Upper lobe of left lung (tissue), 6 donors: Measurements from ENCODE around the gene AFG1L. TPM values are rescaled to one million over a fixed set of nuclear protein-coding genes. Genes with fewer than 3 reads are reported as not detected.

Experiments used
- ATAC-seq, 2 donors: fragments of 200-7000 bp; cut with Tn5 transposase; one replicate each; pipeline ENCODE4 v1.9.1; 2022; ENCODE audit warnings: mild to moderate bottlenecking in 2 of 2, moderate library complexity in 2 of 2; ENCODE audit not compliant: low FRiP score in 2 of 2
- DNase-seq, 2 donors: peaks; one replicate each; pipeline ENCODE4 v3.0.0-alpha.2; 2019 to 2020
- H3K27ac ChIP-seq, 4 donors: fragments of 200-600 bp; sonication (generic); one replicate each; pipeline ENCODE4 v1.5.1; 2016 to 2019
- H3K27me3 ChIP-seq, 4 donors: fragments of 200-600 bp; sonication (generic); one replicate each; pipeline ENCODE4 v1.5.1; 2017 to 2019
- H3K36me3 ChIP-seq, 4 donors: fragments of 200-600 bp; sonication (generic); one replicate each; pipeline ENCODE4 v1.5.1; 2016 to 2019
- H3K4me1 ChIP-seq, 4 donors: fragments of 200-600 bp; sonication (generic); one replicate each; pipeline ENCODE4 v1.5.1; 2018 to 2019
- H3K4me3 ChIP-seq, 4 donors: fragments of 200-600 bp; sonication (generic); one replicate each; pipeline ENCODE4 v1.5.1; 2017 to 2019; ENCODE audit warnings: mild to moderate bottlenecking in 2 of 4, moderate library complexity in 1 of 4
- H3K9me3 ChIP-seq, 4 donors: fragments of 200-600 bp; sonication (generic); one replicate each; pipeline ENCODE4 v1.5.1; 2018 to 2019
- EP300 ChIP-seq, 4 donors: sonication (generic); formaldehyde crosslinking; IDR thresholded peaks; one replicate each; pipeline ENCODE4 v1.5.1; 2017; ENCODE audit warnings: antibody characterized with exemption in 4 of 4, control low read depth in 2 of 4
- POLR2A ChIP-seq, 4 donors: fragments of 450-650 bp; IDR thresholded peaks; one replicate each; pipeline ENCODE4 v1.5.1; 2016 to 2017; ENCODE audit warnings: antibody characterized with exemption in 4 of 4, mild to moderate bottlenecking in 2 of 4
- POLR2AphosphoS5 ChIP-seq, 2 donors: sonication (generic); formaldehyde crosslinking; IDR thresholded peaks; one replicate each; pipeline ENCODE4 v1.5.1; 2017; ENCODE audit warnings: antibody characterized with exemption in 2 of 2
- WGBS, 2 donors: methylation state at CpG; one replicate each; pipeline ENCODE4 v1.1.5; 2017 to 2018; 5-methylcytosine and 5-hydroxymethylcytosine counted together
- total RNA-seq, 6 donors: library from RNA; depleted of rRNA in 4 of 6; stranded (reverse); fragments of >200 nt in 4 of 6; gene quantifications; one replicate each; pipeline versions ENCODE4 v1.1.0 to v1.2.1, GENCODE V29; 2016 to 2021
- TF ChIP-seq, protein P1 (sequence below), 6 experiments: fragments of 450-650 bp in 4 of 6; fragments of 200-600 bp in 2 of 6; sonication (generic) in 2 of 6; IDR thresholded peaks; one replicate each; pipeline ENCODE4 v1.5.1; 2016 to 2019; ENCODE audit warnings: antibody characterized with exemption in 6 of 6
- donor health status: DM: no; HTN: no; CAD: no; lungs with moderate emphysema.
- donor health status: DM: no; HTN: yes; CAD: no; lungs with severe emphysema.

Gene AFG1L
- total RNA-seq, 6 donors from 2014 or later = 2.6 to 19.9 (median 7.0) TPM

DNA sequence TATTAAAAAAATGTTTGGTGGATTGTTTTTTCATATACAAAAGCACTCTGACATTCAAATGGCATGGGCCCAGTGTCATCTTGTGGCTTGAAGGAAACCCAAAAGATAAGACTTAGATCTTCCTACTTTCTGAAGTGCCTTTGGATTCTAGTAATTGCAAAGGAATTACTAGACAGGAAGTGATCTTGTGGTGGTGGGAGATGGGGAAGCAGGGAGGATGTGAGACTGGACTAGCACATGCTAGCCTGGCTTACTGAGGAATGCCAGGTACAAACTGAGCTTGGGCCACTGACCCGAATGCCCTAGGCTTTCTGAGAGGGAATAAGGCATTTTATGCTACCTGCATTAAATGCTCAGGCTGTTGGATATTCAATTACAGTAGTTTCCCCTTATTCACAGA is 59.0 kb downstream of the AFG1L start:
- Histone ChIP-seq H3K36me3 (peaks cover 0 to 8% (median 0%) of the 10 kb centered on the region in 4 donors), H3K9me3 (no peaks in the 10 kb centered on the region), H3K27ac (no peak overlapping the region), H3K4me3 (no peak overlapping the region), H3K4me1 (no peaks in the 10 kb centered on the region), H3K27me3 (no peaks in the 10 kb centered on the region)
- TF ChIP-seq, protein P1, sequence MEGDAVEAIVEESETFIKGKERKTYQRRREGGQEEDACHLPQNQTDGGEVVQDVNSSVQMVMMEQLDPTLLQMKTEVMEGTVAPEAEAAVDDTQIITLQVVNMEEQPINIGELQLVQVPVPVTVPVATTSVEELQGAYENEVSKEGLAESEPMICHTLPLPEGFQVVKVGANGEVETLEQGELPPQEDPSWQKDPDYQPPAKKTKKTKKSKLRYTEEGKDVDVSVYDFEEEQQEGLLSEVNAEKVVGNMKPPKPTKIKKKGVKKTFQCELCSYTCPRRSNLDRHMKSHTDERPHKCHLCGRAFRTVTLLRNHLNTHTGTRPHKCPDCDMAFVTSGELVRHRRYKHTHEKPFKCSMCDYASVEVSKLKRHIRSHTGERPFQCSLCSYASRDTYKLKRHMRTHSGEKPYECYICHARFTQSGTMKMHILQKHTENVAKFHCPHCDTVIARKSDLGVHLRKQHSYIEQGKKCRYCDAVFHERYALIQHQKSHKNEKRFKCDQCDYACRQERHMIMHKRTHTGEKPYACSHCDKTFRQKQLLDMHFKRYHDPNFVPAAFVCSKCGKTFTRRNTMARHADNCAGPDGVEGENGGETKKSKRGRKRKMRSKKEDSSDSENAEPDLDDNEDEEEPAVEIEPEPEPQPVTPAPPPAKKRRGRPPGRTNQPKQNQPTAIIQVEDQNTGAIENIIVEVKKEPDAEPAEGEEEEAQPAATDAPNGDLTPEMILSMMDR (IDR thresholded peaks at IDR 0.05) = no peak
- TF ChIP-seq EP300 (IDR thresholded peaks at IDR 0.05) = no peak
- no peak for TF ChIP-seq POLR2A (IDR thresholded peaks at IDR 0.05)
- no peak for TF ChIP-seq POLR2AphosphoS5 (IDR thresholded peaks at IDR 0.05)
- WGBS, 2 donors = 85 to 88% methylated on average over 1 of the region's 1 CpG
- no peak for ATAC-seq
- DNase-seq = no peak

DNA sequence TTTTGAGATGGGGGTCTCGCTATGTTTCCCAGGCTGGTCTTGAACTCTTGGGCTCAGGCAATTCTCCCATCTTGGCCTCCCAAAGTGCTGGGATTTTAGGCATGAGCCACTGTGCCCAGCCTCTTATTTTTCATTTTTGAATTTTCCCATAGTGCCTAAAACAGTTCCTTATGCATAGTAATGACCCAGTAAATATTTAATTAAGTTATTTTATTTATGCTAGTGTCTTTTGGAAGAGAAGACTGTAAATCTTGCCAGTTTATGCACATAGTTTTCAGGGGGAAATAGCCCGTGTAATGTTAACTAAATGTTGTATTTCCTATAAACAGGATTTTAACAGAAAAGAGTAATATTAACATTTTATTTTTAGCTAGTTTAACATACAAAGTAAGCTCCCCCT is 60.3 kb downstream of the AFG1L start:
- Histone ChIP-seq H3K9me3 (no peaks in the 10 kb centered on the region), H3K36me3 (peaks cover 0 to 8% (median 0%) of the 10 kb centered on the region in 4 donors), H3K4me1 (no peaks in the 10 kb centered on the region), H3K4me3 (no peak overlapping the region), H3K27me3 (no peaks in the 10 kb centered on the region), H3K27ac (no peak overlapping the region)
- TF ChIP-seq, protein P1 (IDR thresholded peaks at IDR 0.05) = no peak
- TF ChIP-seq EP300 (IDR thresholded peaks at IDR 0.05) (no peak), POLR2AphosphoS5 (IDR thresholded peaks at IDR 0.05) (no peak), POLR2A (IDR thresholded peaks at IDR 0.05) (no peak)
- no peak for ATAC-seq
- 70 to 92% methylated on average over 2 of the region's 2 CpGs for WGBS, 2 donors
- DNase-seq = no peak

DNA sequence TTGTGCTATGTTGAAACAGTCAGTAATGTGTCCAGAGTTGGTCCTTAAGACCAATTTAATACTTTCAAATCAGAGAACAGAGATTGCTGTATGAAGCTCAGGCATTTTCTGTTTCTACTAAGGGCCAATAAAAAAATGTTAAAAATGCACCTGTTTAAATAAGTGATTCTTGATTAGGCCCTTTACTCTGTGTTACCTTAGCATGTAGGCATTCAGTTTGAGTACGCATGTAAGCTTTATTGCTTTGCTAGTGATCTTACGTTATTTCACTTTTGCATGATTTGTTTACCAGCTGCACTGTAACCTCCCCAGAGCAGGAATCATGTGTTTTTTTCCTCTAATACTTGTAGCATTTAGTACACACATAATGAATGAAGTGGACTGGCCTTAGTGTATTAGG is 61.0 kb downstream of the AFG1L start:
- no peak for ATAC-seq
- H3K27ac ChIP-seq = peak overlapping the region in 1 of 4 donors; percentile 2

DNA sequence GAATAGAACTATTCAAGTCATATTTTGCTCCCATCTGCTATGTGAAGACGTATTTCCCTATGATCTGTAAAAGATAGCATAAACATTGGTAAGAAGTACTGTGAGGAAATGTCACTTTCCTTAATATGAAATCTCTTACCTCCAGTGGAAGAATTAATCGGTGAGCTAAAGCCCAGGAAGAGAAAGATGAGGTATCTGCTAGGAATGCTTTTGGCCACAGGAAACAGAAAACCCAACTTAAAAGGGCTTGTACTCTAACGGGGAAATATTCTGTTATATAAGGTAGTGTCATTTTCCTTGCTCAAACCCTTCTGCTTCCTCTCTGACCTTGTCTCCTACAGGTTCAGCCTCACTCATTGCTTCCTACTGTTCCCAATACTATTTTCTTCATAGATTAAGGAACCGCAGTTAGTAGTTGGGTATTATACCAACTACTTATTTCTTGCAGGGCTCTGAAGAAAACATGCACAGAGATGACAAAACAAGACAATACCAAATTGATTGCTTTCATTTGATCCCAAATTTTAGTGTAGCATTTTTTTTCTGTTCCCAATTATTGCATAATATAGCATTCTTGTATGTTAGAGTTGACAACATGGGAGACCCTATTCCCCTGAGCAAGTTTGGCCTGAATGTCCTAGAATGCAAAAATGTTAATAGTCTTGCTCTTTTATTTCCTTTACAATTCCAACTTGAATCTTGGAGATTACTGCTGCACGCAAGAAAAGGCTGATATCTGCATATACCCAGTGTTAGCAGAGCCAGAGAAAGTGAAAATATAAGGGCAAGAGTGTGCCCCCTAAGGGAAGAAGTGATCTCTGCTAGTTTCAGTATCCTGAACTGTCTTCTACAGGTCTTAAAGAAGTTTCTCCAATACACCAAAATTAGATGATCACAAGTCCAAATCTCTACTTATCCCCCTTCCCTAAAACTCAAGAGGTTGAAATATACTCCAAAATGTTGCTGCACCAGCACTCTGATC is 65.3 kb downstream of the AFG1L start:
- no peaks in the 10 kb centered on the region for H3K27me3 ChIP-seq
- TF ChIP-seq, protein P1 (IDR thresholded peaks at IDR 0.05) = no peak
- TF ChIP-seq POLR2AphosphoS5 (IDR thresholded peaks at IDR 0.05) = no peak
- TF ChIP-seq EP300 (IDR thresholded peaks at IDR 0.05) = no peak
- TF ChIP-seq POLR2A (IDR thresholded peaks at IDR 0.05) = no peak
- 75 to 79% methylated on average over 5 of the region's 5 CpGs for WGBS, 2 donors

More for the DNA sequence above, 61.0 kb downstream of the AFG1L start:
- Histone ChIP-seq H3K36me3 (peaks cover 0 to 8% (median 0%) of the 10 kb centered on the region in 4 donors), H3K9me3 (no peaks in the 10 kb centered on the region), H3K4me1 (no peaks in the 10 kb centered on the region), H3K4me3 (no peak overlapping the region), H3K27me3 (no peaks in the 10 kb centered on the region)
- TF ChIP-seq EP300 (IDR thresholded peaks at IDR 0.05) (no peak), POLR2A (IDR thresholded peaks at IDR 0.05) (no peak), POLR2AphosphoS5 (IDR thresholded peaks at IDR 0.05) (no peak)
- TF ChIP-seq, protein P1 (IDR thresholded peaks at IDR 0.05) = no peak
- WGBS, 2 donors = 43 to 66% methylated on average over 2 of the region's 2 CpGs
- no peak for DNase-seq

More for the DNA sequence above, 65.3 kb downstream of the AFG1L start:
- no peak overlapping the region for H3K27ac ChIP-seq
- ATAC-seq = no peak
- H3K9me3 ChIP-seq = no peaks in the 10 kb centered on the region
- no peaks in the 10 kb centered on the region for H3K4me1 ChIP-seq
- DNase-seq = no peak
- peaks cover 0 to 8% (median 0%) of the 10 kb centered on the region in 4 donors for H3K36me3 ChIP-seq
- H3K4me3 ChIP-seq = no peak overlapping the region
